HG02798 (cell line): Measurements from ENCODE around the gene ZNF383.
"Not testable (repeated sequence)": the region's sequence is repeated elsewhere in the genome, so short reads cannot be mapped to it uniquely, and the experiment has no call there.

Experiments
- ATAC-seq: cut with Tn5 transposase; IDR thresholded peaks from one replicate; pipeline ENCODE4 v1.9.1; 2021; ENCODE audit warnings: mild to moderate bottlenecking; ENCODE audit not compliant: unreplicated experiment, poor library complexity

ZNF383 gene

GRCh38 chr19:37292998-37293939, 75.3 kb downstream of the ZNF383 start:
- ATAC-seq = not testable (repeated sequence)

GRCh38 chr19:37294246-37294645, 76.2 kb downstream of the ZNF383 start:
- ATAC-seq = not testable (repeated sequence)
